Loucy (cell line): ENCODE data around the gene FABP3.

Experiments used
- H2AFZ ChIP-seq: fragments of 200-600 bp; sonication (generic); 2 replicates; pipeline ENCODE4 v1.6.0; 2016; ENCODE audit warnings: antibody characterized with exemption, mild to moderate bottlenecking, low read length, moderate library complexity
- H3F3A ChIP-seq: fragments of 200-600 bp; 2 replicates; pipeline ENCODE4 v1.6.0; 2016; ENCODE audit warnings: antibody characterized with exemption, low read depth, mild to moderate bottlenecking
- H3K27me3 ChIP-seq: fragments of 200-600 bp; sonication (generic); 2 replicates; pipeline ENCODE4 v1.6.1; 2014; ENCODE audit warnings: low read length, mild to moderate bottlenecking; ENCODE audit not compliant: insufficient read depth, poor library complexity, severe bottlenecking
- H3K36me3 ChIP-seq: fragments of 200-600 bp; sonication (generic); 2 replicates; pipeline ENCODE4 v1.6.1; 2016; ENCODE audit warnings: low read length; ENCODE audit not compliant: insufficient read depth
- H3K4me1 ChIP-seq: fragments of 200-600 bp; sonication (generic); 2 replicates; pipeline ENCODE4 v1.5.1; 2014; ENCODE audit warnings: low read length, mild to moderate bottlenecking; ENCODE audit not compliant: insufficient read depth, poor library complexity, severe bottlenecking
- H3K4me2 ChIP-seq: fragments of 200-600 bp; sonication (generic); 2 replicates; pipeline ENCODE4 v1.6.0; 2014; ENCODE audit warnings: antibody characterized with exemption, low read length, low read depth, mild to moderate bottlenecking; ENCODE audit not compliant: poor library complexity, severe bottlenecking
- H3K4me3 ChIP-seq: fragments of 200-600 bp; sonication (generic); 2 replicates; pipeline ENCODE4 v1.5.1; 2014; ENCODE audit warnings: low read length, mild to moderate bottlenecking, mixed read lengths; ENCODE audit not compliant: poor library complexity, severe bottlenecking
- H3K79me2 ChIP-seq: fragments of 200-600 bp; sonication (generic); 2 replicates; pipeline ENCODE4 v1.6.1; 2014; ENCODE audit warnings: low read length; ENCODE audit not compliant: insufficient read depth
- H3K9ac ChIP-seq: fragments of 200-600 bp; sonication (generic); 2 replicates; pipeline ENCODE4 v1.6.0; 2014; ENCODE audit warnings: mild to moderate bottlenecking, low read depth, low read length, moderate library complexity; ENCODE audit not compliant: poor library complexity, severe bottlenecking
- H3K9me2 ChIP-seq: fragments of 200-600 bp; sonication (generic); replicated peaks from 2 replicates; pipeline ENCODE4 v1.6.1; 2016; ENCODE audit warnings: low read depth, low read length, mixed read lengths
- H3K9me3 ChIP-seq: fragments of 200-600 bp; sonication (generic); 2 replicates; pipeline ENCODE4 v1.6.1; 2014; ENCODE audit warnings: mild to moderate bottlenecking, antibody characterized with exemption, low read length, low read depth; ENCODE audit not compliant: insufficient read depth
- H4K20me1 ChIP-seq: fragments of 200-600 bp; sonication (generic); 2 replicates; pipeline ENCODE4 v1.6.0; 2014; ENCODE audit warnings: antibody characterized with exemption, low read length, mild to moderate bottlenecking; ENCODE audit not compliant: insufficient read depth, poor library complexity, severe bottlenecking
- CTCF ChIP-seq: fragments of 200-600 bp; sonication (generic); conservative IDR thresholded peaks from 2 replicates; pipeline ENCODE4 v1.5.1; 2014; ENCODE audit warnings: mild to moderate bottlenecking, antibody characterized with exemption, low read length
- EZH2phosphoT487 ChIP-seq: fragments of 200-600 bp; IDR thresholded peaks from 2 replicates; pipeline ENCODE4 v1.6.1; 2018; ENCODE audit warnings: antibody characterized with exemption, mild to moderate bottlenecking, moderate library complexity, borderline replicate concordance

Gene FABP3

GRCh38 chr1:31372751-31373055 is 173 bp downstream of the FABP3 start:
- H4K20me1 ChIP-seq, result no peaks in the 10 kb centered on the region
- H3K27me3 ChIP-seq, result no peaks in the 10 kb centered on the region
- no peak for TF ChIP-seq CTCF
- TF ChIP-seq EZH2phosphoT487, result no peak
- H3K4me1 ChIP-seq, result peaks cover 3% of the 10 kb centered on the region
- H3K9me2 ChIP-seq, result no peaks in the 10 kb centered on the region
- no peak overlapping the region for H3K9ac ChIP-seq
- no peaks in the 10 kb centered on the region for H3F3A ChIP-seq
- H3K4me3 ChIP-seq, result no peak overlapping the region
- H3K36me3 ChIP-seq, result no peaks in the 10 kb centered on the region; the same call in 1 of the 2 replicates
- no peak overlapping the region for H2AFZ ChIP-seq
- H3K9me3 ChIP-seq, result no peaks in the 10 kb centered on the region
- H3K79me2 ChIP-seq, result no peaks in the 10 kb centered on the region
- H3K4me2 ChIP-seq, result no peak overlapping the region

GRCh38 chr1:31372051-31372450 is 825 bp downstream of the FABP3 start:
- Histone ChIP-seq H3K79me2 (no peaks in the 10 kb centered on the region), H4K20me1 (no peaks in the 10 kb centered on the region), H3F3A (no peaks in the 10 kb centered on the region), H3K27me3 (no peaks in the 10 kb centered on the region), H3K4me3 (no peak overlapping the region), H3K9ac (no peak overlapping the region), H2AFZ (no peak overlapping the region), H3K4me2 (no peak overlapping the region), H3K9me2 (no peaks in the 10 kb centered on the region), H3K36me3 (no peaks in the 10 kb centered on the region; the same call in 1 of the 2 replicates), H3K9me3 (no peaks in the 10 kb centered on the region), H3K4me1 (peaks cover 3% of the 10 kb centered on the region)
- TF ChIP-seq EZH2phosphoT487 (no peak), CTCF (no peak)

- no peaks in the 10 kb centered on the region for H3K9me3 ChIP-seq
- peaks cover 3% of the 10 kb centered on the region for H3K4me1 ChIP-seq
- no peaks in the 10 kb centered on the region for H3K9me2 ChIP-seq
- H3K4me2 ChIP-seq, result no peak overlapping the region
- no peaks in the 10 kb centered on the region for H3F3A ChIP-seq
- no peak overlapping the region for H3K9ac ChIP-seq
- TF ChIP-seq EZH2phosphoT487 (no peak), CTCF (no peak)
- H3K27me3 ChIP-seq, result no peaks in the 10 kb centered on the region
- peaks cover 3% of the 10 kb centered on the region; the same call in 1 of the 2 replicates for H3K36me3 ChIP-seq
- no peak overlapping the region for H2AFZ ChIP-seq
- no peaks in the 10 kb centered on the region for H4K20me1 ChIP-seq
- H3K79me2 ChIP-seq, result no peaks in the 10 kb centered on the region
- no peak overlapping the region for H3K4me3 ChIP-seq
Observed at GRCh38 chr1:31371121-31371959, 1.5 kb downstream of the FABP3 start.
